SK-N-DZ (cell line): ENCODE results near the gene IFNAR1.
"Not testable (repeated sequence)": the region's sequence is repeated elsewhere in the genome, so short reads cannot be mapped to it uniquely, and the experiment has no call there.

Experiments used
- DNase-seq: peaks from one replicate; pipeline ENCODE4 v3.0.0-alpha.2; 2015; ENCODE audit warnings: low spot score

IFNAR1 gene

DNA sequence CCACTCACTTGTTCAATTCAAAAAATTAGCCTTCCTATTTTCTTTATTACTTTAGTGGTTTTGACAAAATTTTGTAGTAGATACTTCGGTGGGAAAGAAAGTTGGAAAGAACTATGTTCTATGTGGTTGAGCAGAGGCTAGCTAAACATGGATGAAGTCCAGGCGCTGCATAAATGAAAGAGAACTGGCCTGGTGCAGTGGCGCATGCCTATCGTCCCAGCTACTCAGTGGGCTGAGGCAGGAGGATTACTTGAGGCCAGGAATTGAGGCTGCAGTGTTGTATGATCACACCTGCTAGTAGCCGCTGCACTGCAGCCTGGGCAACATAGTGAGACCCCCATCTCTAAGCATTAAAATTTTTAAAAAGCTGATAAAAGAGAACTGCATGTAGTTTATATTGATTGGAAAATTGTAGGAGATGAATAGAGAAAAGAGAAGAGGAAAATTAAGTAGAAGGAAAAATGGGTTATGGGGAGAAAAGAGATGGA, 21.0 kb downstream of the IFNAR1 start:
- DNase-seq = no peak

- DNase-seq = no peak
Observed at GRCh38 chr21:33348706-33349105, 23.9 kb downstream of the IFNAR1 start.

DNA sequence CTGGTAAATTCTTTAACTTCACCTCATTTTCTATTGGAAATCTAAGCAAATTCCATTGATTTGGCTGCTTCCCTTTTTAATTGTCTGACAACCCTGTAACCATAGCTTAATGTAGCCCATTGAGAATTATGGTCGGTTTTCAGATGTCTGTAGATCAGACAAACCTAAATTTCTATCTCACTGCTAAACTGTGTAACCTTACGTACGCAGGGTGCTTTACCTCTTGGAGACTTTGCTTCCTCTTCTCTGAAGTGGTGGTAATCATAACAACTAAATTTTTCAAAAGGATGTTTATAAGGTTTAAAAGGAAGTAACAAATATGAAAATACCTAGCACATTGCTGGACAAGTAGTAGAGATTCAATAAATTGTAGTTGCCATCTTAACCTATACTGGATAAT, 25.9 kb downstream of the IFNAR1 start:
- no peak for DNase-seq

GRCh38 chr21:33355355-33355754, 30.6 kb downstream of the IFNAR1 start:
- no peak for DNase-seq

- DNase-seq = no peak
Observed at GRCh38 chr21:33355996-33356395, 31.2 kb downstream of the IFNAR1 start.

DNA sequence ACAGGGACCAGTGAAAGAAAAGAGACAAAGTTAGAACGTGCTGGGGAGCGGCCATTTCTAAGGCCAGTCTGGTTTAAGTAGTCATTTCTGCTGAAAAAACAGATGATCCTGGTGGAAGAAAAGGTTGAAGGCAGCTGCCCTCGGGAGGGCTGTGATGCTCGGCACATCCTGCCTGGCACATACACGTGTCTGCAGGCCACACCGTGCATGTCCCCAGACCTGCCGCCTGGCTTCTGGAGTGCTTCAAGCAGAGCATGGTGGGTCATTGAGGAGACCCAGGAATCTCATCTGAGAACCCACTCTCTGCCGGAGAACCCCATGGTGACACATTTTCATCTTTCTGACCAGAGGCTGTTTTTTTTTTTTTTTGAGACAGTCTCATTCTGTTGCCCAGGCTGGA, 32.4 kb downstream of the IFNAR1 start:
- DNase-seq = no peak

DNA sequence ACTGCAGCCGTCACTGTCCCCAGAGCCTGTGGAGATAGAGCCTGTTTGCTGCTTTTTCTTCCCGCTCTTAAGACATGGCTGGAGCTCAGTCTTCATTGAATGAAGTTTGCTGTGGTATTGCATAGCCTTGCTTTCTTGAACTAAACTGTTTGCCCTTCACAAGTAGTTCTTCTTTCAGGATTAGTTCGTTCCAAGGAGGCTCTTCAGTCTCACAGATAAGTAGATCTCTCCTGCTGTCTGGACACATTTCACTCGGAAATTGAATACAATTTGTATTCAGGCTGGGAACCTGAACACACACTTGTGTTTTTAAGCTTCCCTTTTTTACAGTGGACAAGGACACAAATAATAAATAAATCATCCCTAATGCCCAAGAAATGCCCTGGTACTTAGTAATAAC, 34.7 kb downstream of the IFNAR1 start:
- no peak for DNase-seq

- no peak for DNase-seq
Observed at GRCh38 chr21:33360281-33360680, 35.5 kb downstream of the IFNAR1 start.

GRCh38 chr21:33360881-33361602, 36.3 kb downstream of the IFNAR1 start:
- DNase-seq = peak; percentile 55

DNA sequence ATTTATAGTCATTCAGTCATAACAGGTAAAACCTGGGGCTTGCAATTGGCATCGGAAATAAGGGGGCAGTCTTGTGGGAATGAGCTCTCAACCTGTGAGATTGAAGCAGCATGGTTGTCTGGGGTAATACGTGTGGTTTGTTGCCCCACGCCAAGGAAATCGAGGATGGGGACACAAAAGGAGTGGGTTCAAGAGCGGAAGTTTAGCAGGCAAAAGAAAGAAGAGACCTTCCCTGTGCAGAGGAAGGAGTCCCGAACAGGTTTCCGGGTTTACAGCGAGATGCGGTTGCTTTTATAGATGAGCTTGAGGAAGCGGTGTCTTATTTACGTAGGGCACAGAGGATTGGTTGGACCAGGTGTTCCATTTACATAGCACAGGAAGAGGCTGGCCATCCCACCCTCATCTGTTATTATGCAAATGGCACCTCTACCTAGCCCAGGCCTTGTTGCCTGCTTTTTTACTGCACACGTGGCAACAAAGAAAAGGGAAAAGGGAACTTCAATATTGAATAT, 37.3 kb downstream of the IFNAR1 start:
- DNase-seq = peak; percentile 51

DNA sequence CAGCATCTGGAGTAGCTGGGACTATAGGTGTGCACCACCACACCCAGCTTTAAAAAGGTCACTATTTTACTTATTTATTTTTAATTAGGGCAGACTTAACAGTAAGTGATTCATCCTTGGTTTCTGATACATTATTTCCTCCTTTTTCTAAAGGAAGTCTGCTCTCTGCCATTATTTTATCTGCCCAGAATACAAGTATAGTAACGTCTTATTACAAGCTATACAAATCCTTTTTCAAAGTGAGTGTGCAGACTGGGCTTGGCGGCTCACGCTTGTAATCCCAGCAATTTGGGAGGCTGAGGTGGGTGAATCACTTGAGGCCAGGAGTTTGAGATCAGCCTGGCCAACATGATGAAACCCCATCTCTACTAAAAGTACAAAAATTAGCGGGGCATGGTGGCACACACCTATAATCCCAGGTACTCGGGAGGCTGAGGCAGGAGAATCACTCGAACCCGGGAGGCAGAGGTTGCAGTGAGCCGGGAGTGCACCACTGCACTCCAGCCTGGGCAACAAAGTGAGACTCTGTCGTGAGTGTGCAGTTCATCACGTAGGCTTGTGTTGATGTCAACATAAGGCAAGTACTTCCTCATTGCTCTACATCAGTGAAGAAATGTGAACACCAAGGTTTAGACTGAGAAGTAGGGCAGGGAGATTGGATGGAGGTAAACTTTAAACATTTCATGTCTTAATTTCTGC, 39.3 kb downstream of the IFNAR1 start:
- DNase-seq = not testable (repeated sequence)

DNA sequence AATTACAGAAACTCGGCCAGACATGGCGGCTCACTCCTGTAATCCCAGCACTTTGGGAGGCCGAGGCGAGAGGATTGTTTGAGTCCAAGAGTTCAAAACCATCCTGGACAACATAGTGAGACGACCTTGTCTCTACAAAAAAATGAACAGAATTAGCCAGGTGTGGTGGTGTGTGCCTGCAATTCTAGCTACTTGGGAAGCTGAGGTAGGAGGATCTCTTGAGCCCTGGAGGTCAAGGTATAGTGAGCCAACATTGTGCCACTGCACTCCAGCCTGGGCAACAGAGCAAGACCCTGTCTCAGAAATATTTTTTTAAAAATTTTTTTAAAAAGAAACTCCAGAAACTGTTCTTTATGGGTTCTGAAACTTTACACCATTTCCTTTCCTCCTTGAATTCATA, 40.1 kb downstream of the IFNAR1 start:
- no peak for DNase-seq

DNA sequence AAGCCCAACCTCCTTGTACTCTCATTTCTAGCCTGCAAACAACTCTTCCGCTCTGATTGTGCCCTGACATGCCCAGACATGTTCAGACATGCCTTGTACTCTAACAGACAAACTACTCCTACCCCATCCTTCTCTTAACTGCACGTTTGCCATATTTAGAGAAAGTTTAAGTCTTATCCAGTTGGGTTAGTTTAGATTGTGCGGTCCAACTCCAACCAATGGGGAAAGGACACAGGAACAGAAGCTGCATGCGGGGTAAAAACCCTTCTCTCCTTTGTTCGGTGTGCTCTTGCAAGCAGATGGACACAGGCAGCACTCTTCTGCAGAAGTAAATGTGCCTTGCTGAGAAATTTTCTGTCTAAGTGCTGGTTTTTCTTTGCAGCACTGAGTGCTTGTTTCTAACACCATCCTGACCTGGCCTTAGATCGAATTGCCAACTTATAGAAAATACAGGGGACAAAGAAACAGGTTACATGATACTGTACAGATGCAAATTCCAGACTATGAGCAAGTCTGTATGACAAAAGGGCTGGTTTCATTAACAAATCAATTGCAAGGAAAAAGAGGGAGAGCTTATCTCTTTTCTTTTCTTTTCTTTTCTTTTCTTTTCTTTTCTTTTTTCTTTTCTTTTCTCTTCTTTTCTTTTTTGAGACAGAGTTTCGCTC, 42.7 kb downstream of the IFNAR1 start:
- DNase-seq = no peak

- DNase-seq = no peak
Observed at GRCh38 chr21:33368124-33368523, 43.4 kb downstream of the IFNAR1 start.

DNA sequence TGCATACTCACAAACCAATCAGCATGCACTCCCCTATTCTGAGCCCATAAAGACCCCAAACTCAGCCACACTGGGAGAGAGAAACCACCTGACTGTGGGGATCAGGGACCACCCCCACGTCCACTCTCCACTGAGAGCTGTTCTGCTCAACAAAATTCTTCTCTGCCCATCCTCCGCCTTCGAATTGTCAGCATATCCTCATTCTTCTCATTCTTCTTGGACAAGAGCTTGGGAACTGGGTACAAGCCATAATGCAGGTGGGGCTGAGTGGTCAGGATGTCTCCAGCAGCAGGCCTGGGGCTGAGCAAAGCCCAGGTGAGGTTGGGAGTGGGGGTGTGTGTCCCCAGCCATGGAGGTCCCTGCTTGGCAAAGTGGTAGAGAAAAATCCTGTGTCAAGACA, 43.8 kb downstream of the IFNAR1 start:
- DNase-seq = no peak

GRCh38 chr21:33369586-33369985, 44.8 kb downstream of the IFNAR1 start:
- DNase-seq = no peak

DNA sequence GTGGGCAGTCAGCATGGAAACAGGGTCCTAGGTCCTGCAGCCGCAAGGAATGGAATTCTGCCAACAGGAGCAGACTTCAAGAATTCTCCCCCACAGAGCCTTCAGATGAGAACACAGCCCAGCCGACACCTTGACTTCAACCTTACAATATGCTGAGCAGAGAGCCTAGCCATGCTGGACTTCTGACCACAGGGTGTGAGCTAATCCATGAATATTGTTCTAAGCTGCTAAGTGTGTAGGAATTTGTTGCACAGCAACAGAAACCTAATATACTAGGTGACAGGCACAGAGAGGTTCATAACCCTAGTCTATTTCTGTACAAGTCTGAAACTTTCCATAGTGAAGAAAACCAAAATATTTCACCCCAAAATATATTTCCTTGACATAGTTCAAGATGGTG, 45.5 kb downstream of the IFNAR1 start:
- DNase-seq = no peak

GRCh38 chr21:33371366-33371765, 46.6 kb downstream of the IFNAR1 start:
- DNase-seq = no peak

DNA sequence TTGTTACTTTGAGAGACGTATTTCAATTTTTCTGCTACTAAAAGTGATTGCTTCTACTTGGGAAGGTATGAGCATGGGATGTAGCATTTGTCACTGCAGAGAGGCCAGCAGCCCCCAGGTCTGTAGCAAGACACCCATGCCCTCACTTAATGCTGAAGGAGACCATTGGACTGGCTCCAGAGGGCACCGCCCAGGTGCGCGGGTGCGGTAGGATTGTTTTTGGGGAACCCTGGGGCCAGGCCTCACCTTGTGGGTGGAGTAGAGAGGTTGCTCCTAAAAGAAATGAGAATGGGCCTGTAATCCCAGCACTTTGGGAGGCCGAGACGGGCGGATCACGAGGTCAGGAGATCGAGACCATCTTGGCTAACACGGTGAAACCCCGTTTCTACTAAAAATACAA, 47.8 kb downstream of the IFNAR1 start:
- DNase-seq = no peak

- DNase-seq = no peak
Observed at GRCh38 chr21:33373451-33373850, 48.7 kb downstream of the IFNAR1 start.

GRCh38 chr21:33374080-33374449, 49.3 kb downstream of the IFNAR1 start:
- no peak for DNase-seq

DNA sequence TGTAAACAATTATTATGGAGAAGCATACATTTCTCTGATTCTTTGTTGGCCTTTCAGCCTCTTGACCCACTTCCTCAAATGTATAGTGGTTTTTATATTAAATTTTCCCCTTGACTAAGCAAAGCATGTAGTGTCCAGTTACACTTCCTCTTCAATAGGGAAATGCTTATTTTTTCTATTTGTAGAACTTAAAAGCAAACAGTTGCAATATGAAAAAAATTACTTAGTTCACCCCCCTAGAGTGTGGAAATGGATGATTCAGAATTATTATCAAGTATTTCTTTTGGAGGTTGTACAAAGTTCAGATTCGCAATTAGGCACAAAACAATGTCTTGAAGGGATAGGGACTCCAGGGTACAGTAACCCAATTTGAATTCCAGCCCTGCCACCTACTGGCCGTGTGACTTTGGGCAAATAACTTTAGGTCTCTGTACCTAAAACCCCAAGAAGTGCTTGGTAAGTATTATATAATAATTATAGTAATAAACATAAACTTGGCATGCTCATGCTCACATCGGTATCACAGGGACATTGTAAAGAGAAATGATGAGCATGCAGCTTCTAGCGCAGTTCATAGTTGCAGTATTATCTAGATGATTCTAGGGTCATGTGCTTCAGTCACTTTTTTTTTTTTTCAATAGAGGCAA, 49.8 kb downstream of the IFNAR1 start:
- no peak for DNase-seq
